HG02943 (cell line): Measurements from ENCODE around the gene MATR3.
"Not testable (repeated sequence)": the region's sequence is repeated elsewhere in the genome, so short reads cannot be mapped to it uniquely, and the experiment has no call there.

ENCODE experiments used
- ATAC-seq: cut with Tn5 transposase; IDR thresholded peaks from one replicate; pipeline ENCODE4 v1.9.1; 2021; ENCODE audit warnings: mild to moderate bottlenecking, low read depth, moderate library complexity; ENCODE audit not compliant: unreplicated experiment

Gene MATR3

DNA sequence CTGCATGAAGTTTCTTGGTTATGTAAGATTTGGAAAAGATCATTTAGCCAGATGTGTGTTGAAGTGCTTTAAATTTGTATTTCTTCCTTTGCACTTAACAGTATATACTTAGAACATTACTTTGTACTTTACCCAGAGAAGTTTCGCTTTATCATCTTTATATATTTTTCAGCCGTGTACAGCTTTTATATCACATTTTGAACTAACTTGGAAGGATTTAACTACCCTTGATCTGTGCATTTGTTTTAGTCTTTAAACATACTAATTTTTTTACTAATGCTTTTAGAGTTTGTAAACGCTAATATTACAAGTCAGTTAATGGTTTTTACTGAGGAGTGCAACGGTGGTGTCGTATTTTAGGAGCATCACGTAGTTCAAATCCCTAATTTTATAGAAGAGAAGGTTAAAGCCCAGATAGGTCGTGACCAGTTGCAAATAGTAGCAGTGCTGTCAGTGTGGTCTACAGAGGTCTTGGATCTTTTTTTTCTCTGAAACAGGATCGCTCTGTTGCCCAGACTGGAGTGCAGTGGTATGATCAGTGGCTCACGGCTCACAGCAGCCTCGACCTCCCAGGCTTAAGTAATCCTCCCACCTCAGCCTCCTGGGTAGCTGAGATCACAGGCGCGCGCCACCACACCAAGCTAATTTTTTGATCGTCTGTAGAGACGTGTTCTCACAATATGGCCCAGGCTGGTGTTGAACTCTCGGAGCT lies 2.0 kb downstream of the MATR3 start:
- ATAC-seq = no peak

DNA sequence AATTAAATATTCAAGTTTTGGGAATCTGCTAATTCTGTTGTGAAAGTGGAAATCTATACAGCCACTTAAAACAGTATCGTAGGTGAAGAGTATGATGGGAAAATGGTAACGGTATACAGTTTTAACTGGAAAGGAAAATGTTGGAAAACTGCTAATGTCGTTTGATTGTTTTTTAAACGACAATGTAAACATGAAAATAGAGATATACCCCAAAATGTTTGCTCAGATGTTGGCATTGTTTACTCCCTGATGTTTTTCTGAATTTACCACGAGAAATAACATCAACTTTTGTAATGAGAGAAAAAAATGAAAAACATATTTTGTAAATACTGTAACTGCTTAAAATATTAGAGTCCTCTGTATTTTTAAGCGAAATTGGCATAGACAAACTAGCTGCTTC lies 2.7 kb downstream of the MATR3 start:
- no peak for ATAC-seq

DNA sequence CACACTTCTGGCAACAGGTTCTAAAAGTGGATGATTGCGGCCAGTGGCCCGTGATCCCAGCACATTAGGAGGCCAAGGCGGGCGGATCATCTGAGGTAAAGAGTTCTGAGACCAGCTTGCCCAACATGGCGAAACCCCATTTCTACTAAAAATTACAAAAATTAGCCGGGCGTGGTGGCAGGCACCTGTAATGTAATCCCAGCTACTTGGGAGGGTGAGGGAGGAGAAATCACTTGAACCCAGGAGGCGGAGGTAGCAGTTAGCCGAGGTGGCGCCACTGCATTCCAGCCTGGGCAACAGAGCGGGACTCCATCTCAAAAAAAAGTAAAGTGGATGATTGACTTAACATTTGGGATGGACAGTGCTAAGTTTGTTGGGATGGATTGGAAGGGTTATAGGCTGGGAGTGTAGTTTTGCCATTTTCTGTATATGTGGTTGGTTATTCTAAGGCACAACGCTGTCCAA lies 3.4 kb downstream of the MATR3 start:
- no peak for ATAC-seq

GRCh38 chr5:139297439-139298133 lies 4.0 kb downstream of the MATR3 start:
- no peak for ATAC-seq

- ATAC-seq = no peak
Measured at GRCh38 chr5:139298242-139298641, 4.7 kb downstream of the MATR3 start.

- ATAC-seq = no peak
Measured at GRCh38 chr5:139299486-139299885, 5.9 kb downstream of the MATR3 start.

DNA sequence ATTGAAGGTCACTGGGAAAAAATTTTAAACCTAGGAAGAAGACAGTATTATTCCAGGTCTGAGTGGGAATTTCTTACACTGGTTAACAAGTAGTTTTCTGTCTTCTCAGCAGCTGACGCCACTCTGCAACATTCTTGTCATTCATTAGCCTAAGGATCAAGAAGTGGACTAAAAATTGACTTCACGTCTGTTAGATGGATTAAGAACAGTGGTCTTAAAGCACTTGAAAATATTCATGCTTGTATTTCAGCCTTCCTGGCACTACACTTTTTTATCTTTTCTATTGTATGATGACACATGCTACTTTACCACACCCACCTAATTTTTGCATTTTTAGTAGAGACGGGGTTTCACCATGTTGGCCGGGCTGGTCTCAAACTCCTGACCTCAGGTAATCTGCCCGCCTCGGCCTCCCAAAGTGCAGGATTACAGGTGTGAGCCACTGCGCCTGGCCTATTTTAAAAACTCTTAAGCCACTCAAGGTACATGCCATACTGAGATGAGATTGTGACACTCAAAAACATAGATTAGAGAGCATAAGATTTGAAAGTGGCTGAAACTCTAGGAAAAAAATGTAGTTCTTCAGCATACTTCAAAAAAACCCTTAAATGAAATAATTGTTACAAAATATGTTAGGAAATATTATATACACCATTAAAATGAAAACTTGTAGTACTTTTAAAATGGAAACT lies 8.4 kb downstream of the MATR3 start:
- ATAC-seq = no peak

GRCh38 chr5:139304391-139305324 lies 11.1 kb downstream of the MATR3 start:
- ATAC-seq = no peak

DNA sequence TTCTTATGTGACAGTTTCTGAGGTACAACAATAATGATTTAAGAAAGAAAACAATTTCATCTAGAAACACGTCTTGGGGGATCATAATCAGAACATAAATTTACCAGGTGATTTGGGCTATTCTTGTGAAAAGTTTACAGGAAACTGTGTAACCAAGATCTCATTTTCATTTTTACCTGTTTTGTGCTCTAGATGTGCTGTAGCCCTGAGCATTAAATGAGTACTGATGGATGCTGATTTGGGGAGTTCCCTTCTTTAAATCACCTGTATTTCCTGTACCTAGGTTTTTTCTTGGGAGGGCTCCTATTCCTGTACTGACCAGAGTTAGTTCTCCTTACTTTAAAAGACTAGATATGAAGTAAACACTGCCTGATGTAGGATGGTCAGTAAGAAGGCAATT lies 12.7 kb downstream of the MATR3 start:
- no peak for ATAC-seq

DNA sequence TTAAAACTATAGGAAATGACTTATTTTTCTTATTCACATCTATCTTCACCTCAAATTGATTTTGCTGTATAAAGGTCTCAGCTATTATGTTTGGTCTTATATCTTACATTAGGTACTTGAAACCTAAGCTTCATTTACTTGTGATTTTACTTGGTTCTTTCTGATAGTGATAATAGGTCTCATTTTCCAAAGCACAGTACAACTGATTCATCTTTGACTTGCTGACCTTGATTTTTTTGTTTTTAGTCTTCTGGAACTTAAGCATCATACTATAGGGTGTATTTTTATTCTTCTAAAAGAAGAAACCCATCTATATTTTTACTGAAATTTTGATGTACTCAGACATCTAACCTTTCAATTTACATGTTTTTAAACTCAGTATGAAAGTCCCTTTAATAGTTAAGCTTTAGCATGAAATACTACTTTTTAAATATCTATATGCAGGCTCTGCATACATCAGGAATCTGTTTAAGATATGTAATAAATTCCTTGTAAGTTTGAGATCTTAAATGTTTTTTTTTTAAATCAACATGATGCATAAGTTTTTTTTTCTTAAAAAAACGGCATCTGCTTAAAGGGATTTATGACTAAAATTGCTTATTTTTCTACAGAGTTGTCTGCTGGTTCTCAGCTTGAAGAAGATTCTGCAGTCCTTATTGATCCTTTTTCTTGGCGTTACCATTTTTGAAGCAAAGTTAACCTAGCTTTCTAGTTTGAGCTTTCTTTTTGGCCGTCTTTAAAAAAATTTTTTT lies 13.3 kb downstream of the MATR3 start:
- no peak for ATAC-seq

DNA sequence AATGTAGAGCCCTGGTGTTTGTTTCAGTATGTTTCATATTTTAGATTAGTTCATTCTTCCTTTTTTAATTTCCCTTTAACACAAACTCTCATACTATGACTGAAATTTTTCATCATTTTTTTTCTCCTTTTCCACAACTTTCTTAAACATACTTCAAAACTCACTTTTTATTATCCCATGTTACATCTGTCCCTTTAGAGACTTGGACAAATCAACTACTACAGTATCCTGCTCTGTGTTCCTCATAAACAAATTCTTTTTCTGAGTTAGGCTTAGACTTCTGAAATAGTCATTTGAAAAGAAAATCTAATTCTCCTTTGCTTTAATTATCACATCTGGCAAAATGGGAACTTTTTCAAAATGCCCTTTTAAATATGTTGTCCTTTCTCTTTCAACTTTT lies 15.3 kb downstream of the MATR3 start:
- ATAC-seq = no peak

DNA sequence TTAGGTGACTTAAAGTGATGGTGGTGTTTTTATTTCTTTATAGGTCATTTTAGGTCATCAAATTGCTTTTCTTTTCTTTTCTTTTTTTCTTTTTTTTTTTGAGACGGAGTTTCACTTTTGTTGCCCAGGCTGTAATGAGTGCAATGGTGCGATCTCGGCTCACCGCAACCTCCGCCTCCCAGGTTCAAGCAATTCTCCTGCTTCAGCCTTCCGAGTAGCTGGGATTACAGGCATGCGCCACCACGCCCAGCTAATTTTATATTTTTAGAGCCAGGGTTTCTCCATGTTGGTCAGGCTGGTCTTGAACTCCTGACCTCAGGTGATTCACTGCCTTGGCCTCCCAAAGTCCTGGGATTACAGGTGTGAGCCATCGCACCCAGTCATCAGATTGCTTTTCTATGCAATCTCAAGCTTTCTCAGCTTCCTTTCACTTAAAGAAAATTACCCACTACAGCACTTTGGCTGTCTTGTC lies 17.2 kb downstream of the MATR3 start:
- not testable (repeated sequence) for ATAC-seq

DNA sequence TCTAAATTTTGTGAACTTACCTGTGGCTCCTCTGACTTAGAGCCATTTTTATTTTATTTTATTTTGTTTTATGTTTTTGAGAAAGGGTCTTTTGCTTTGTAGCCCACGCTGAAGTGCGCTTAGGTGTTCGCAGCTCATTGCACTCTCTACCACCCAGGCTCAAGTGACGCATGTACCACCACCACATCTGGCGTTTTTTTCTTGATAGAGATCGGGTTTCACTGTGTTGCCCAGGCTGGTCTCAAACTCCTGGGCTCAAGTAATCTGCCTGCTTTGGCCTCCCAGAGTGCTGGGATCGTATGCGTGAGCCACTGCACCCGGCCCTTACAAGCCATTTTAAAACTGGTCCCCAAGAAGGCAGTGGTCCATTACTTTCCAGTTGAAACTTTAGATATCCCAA lies 18.5 kb downstream of the MATR3 start:
- ATAC-seq = no peak

- no peak for ATAC-seq
Measured at GRCh38 chr5:139314276-139314675, 20.7 kb downstream of the MATR3 start.

GRCh38 chr5:139315056-139315615 lies 21.6 kb downstream of the MATR3 start:
- no peak for ATAC-seq

GRCh38 chr5:139335811-139336210 lies 42.3 kb downstream of the MATR3 start:
- ATAC-seq = no peak

DNA sequence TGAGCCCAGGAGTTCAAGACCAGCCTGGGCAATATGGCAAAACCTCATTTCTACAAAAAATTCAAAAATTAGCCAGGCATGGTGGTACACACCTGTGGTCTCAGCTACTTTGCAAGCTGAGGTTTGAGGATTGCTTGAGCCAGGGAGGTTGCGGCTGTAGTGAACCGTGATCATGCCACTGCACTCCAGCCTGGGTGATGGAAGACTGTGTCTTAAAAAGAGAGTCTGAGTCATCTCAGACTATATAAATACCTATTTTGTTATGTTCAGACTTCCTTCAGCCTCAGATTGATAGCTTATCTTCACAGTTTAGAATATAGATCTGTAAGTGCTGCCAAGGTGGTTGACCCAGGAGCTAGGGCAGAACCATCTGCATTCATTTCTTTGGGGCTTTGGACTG lies 46.5 kb downstream of the MATR3 start:
- no peak for ATAC-seq

- ATAC-seq = no peak
Measured at GRCh38 chr5:139341187-139341688, 47.7 kb downstream of the MATR3 start.
